Cardiac muscle cell (in vitro differentiated cells and primary cell): ENCODE measurements around the gene GGA1. TPM values are rescaled to one million over a fixed set of nuclear protein-coding genes. Genes with fewer than 3 reads are reported as not detected.
A peak's percentile ranks its signal among the peaks of the same experiment; 100 is the strongest.

Source experiments
- DNase-seq, 2 donors: peaks; one replicate each; pipeline versions ENCODE4 v3.0.0 to v3.0.0-alpha.2; 2010 to 2017; ENCODE audit warnings: low read depth in 1 of 2, low spot score in 1 of 2
- H3K27ac ChIP-seq: fragments of 200-600 bp; sonication (generic); 2 replicates; pipeline ENCODE4 v1.5.1; 2016
- H3K27me3 ChIP-seq: fragments of 200-600 bp; sonication (generic); 2 replicates; pipeline ENCODE4 v1.6.0; 2016; ENCODE audit warnings: control low read depth
- H3K36me3 ChIP-seq: fragments of 200-600 bp; sonication (generic); 2 replicates; pipeline ENCODE4 v1.5.1; 2016; ENCODE audit warnings: control low read depth
- H3K4me1 ChIP-seq: fragments of 200-600 bp; sonication (generic); 2 replicates; pipeline ENCODE4 v1.8.1; 2017; ENCODE audit warnings: low read depth, mild to moderate bottlenecking, mixed run types
- H3K4me3 ChIP-seq: fragments of 200-600 bp; sonication (generic); 2 replicates; pipeline ENCODE4 v1.5.1; 2016; ENCODE audit warnings: mild to moderate bottlenecking
- H3K9me3 ChIP-seq: fragments of 200-600 bp; sonication (generic); 2 replicates; pipeline ENCODE4 v1.5.1; 2017; ENCODE audit warnings: low read depth, mild to moderate bottlenecking, control low read depth
- polyA plus RNA-seq: library from polyadenylated mRNA; unstranded; fragments of >200 nt; fragmentation: Nextera tagmentation; extraction: Ambion mirVana; gene quantifications from 2 replicates; pipeline ENCODE4 v1.2.1, GENCODE V29; 2016
- total RNA-seq: library from RNA; depleted of rRNA; stranded (reverse); fragments of >200 nt; gene quantifications from 2 replicates; pipeline ENCODE4 v1.2.3, GENCODE V29; 2016
- TF ChIP-seq, protein P1 (sequence below): IDR thresholded peaks from 2 replicates; pipeline ENCODE4 v1.5.1; 2012; ENCODE audit warnings: low read depth, mild to moderate bottlenecking, low read length

The GGA1 gene
- total and polyA plus RNA-seq, 2 experiments from 2014 or later = 82.6 to 114 TPM

DNA sequence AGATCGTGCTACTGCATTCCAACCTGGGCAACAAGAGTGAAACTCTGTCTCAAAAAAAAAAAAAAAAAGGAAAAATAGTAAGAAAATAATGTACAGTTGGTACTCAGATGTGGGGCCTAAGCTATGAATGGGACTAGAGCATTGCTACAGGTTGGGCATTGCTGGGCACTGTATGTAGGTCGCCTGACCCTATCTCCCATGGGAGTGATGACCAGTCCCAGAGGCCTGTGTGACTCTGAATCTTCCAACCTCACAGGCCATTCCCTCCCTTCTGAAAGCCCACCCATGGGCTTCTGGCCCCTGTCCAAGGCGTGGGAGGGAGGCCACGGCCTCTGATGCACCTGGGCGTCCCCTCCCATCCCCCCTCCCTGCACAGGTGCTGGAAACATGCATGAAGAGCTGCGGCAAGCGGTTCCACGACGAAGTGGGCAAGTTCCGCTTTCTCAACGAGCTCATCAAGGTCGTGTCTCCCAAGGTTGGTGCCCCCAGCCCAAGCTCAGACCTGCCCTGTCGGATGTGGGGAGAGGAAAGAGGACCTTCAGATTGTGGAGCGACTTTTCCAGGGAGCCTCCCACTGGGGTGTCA, 9.5 kb downstream of the GGA1 start:
- Histone ChIP-seq H3K27me3 (no peaks in the 10 kb centered on the region), H3K36me3 (peaks cover 6% of the 10 kb centered on the region), H3K27ac (no peak overlapping the region), H3K4me3 (no peak overlapping the region), H3K9me3 (no peaks in the 10 kb centered on the region), H3K4me1 (no peaks in the 10 kb centered on the region)
- no peak for DNase-seq
- TF ChIP-seq, protein P1, sequence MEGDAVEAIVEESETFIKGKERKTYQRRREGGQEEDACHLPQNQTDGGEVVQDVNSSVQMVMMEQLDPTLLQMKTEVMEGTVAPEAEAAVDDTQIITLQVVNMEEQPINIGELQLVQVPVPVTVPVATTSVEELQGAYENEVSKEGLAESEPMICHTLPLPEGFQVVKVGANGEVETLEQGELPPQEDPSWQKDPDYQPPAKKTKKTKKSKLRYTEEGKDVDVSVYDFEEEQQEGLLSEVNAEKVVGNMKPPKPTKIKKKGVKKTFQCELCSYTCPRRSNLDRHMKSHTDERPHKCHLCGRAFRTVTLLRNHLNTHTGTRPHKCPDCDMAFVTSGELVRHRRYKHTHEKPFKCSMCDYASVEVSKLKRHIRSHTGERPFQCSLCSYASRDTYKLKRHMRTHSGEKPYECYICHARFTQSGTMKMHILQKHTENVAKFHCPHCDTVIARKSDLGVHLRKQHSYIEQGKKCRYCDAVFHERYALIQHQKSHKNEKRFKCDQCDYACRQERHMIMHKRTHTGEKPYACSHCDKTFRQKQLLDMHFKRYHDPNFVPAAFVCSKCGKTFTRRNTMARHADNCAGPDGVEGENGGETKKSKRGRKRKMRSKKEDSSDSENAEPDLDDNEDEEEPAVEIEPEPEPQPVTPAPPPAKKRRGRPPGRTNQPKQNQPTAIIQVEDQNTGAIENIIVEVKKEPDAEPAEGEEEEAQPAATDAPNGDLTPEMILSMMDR = no peak

DNA sequence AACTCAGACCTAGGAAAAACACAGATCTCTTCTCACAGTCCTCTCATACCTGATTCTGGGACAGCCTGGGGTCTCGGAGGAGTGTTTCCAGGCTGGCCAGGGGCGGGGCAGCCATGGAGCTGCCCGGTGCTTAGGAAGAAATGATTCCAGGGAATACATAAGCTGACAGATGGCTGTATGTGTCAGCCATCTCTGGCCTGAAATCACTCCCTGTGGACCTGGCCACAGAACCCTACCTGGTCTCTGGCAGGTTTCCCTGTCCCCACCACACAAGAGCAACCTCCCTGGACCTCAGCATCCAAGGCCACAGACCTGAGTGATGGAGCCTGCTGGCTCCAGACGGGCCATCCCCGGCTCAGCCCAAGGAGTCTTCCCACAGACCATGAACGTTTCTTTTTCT, 10.0 kb downstream of the GGA1 start:
- Histone ChIP-seq H3K4me1 (peaks cover under 1% of the 10 kb centered on the region), H3K27me3 (no peaks in the 10 kb centered on the region), H3K27ac (no peak overlapping the region), H3K9me3 (no peaks in the 10 kb centered on the region), H3K4me3 (no peak overlapping the region), H3K36me3 (peaks cover 6% of the 10 kb centered on the region)
- no peak for DNase-seq
- TF ChIP-seq, protein P1 = no peak

DNA sequence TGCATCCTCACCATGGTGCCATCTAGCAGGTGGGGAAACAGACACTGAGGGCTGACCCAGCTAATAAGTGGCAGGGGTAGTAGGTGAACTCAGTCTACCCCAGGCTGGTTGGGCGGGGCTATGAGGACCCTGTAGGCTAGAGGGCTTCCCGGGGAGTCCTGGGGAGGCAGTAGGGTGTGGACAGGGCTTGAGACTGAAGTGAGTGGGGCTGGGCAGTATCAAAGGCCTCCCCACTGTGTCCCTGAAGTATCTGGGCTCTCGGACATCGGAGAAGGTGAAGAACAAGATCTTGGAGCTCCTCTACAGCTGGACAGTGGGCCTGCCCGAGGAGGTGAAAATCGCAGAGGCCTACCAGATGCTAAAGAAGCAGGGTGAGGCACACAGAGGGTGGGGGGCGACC, 11.4 kb downstream of the GGA1 start:
- Histone ChIP-seq H3K4me3 (no peak overlapping the region), H3K4me1 (peaks cover 4% of the 10 kb centered on the region), H3K36me3 (peaks cover 11% of the 10 kb centered on the region), H3K27ac (peak overlapping the region; percentile 23), H3K9me3 (no peaks in the 10 kb centered on the region), H3K27me3 (no peaks in the 10 kb centered on the region)
- TF ChIP-seq, protein P1 = no peak
- DNase-seq = no peak

DNA sequence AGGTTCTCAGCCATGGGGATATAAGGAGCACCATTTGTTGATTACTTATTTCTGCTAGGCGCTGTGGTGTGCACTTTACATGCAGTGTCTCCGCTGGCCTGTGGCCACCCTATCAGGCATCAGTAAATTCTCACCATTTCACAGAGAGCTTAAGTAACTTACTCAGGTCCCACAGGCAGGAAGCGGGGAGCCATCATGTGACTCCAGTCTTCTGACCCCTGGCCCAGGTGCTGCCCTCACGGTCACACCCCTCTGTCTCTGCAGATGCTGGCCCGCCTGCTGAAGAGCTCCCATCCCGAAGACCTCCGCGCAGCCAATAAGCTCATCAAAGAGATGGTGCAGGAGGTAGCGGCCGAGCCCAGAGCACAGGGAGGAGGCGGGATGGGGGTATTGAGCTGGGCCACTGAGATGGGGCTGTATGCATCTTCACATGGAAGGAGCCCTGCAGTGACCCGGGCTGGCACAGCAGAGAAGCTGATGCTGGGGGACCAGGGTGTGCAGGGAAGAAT, 12.8 kb downstream of the GGA1 start:
- no peak overlapping the region for H3K4me3 ChIP-seq
- H3K27me3 ChIP-seq = no peaks in the 10 kb centered on the region
- no peak for DNase-seq
- no peak overlapping the region for H3K27ac ChIP-seq
- H3K36me3 ChIP-seq = peaks cover 11% of the 10 kb centered on the region
- H3K9me3 ChIP-seq = no peaks in the 10 kb centered on the region
- TF ChIP-seq, protein P1 = no peak
- H3K4me1 ChIP-seq = peaks cover 4% of the 10 kb centered on the region

DNA sequence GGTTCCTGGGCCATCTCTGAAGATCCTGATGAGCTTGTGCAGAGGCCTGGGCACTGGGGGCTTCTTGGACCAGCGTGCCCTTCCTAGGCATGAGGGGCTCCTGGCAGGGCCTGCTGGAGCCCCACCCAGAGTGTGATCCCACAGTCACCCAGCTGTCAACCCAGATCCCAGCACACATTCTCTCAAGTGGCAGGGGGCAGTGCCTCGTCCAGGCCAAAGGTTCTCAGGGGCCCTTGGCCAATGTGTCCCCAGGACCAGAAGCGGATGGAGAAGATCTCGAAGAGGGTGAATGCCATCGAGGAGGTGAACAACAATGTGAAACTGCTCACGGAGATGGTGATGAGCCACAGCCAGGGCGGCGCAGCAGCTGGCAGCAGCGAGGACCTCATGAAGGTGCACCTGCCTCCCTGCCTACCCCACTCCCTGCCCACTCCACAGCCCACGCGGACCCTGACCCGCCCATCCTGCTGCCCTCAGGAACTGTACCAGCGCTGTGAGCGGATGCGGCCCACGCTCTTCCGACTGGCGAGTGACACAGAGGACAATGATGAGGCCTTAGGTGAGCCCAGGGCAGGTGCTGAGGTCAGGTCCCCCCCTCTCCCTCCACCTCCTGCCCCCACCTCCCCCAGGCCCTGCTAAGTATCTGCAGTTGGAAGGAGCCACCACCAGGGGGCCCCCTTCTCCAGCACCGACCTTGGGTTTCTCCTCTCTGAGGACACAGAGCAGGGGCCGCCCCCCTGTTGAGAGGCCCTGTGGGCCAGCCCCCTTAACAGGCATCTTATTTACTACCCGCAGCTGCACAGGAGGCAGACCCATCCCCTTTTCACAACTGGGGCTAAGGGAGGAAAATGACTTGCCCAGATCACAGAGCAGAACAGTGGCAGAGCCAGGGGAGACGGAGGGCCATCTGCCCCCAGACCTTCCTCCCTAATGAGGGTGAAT, 14.7 kb downstream of the GGA1 start:
- Histone ChIP-seq H3K4me3 (no peak overlapping the region), H3K27me3 (no peaks in the 10 kb centered on the region), H3K4me1 (peaks cover 4% of the 10 kb centered on the region), H3K27ac (no peak overlapping the region), H3K9me3 (no peaks in the 10 kb centered on the region), H3K36me3 (peaks cover 5% of the 10 kb centered on the region)
- DNase-seq = peak; percentile 68 to 78
- TF ChIP-seq, protein P1 = peak; percentile 75
